BJ (cell line): ENCODE results near the gene BSND. TPM values are rescaled to one million over a fixed set of nuclear protein-coding genes. Genes with fewer than 3 reads are reported as not detected.
"Not testable (repeated sequence)": the region's sequence is repeated elsewhere in the genome, so short reads cannot be mapped to it uniquely, and the experiment has no call there.

Experiments used
- CTCF ChIA-PET: fragments of 350-600 bp; formaldehyde crosslinking; extraction: SDS; loops from one replicate; lab custom pipeline; 2021; ENCODE audit warnings: antibody characterized with exemption, inconsistent platforms; lab: Yijun Ruan, JAX
- POLR2A ChIA-PET: fragments of 300-600 bp; sonication (Branson Sonifier 250); formaldehyde crosslinking; extraction: SDS; loops from one replicate; lab custom pipeline; 2021; ENCODE audit warnings: antibody characterized with exemption; lab: Charles Lee
- DNase-seq: peaks from one replicate; pipeline ENCODE4 v3.0.0-alpha.2; 2011; ENCODE audit warnings: low read depth
- H3K27me3 ChIP-seq: 2 replicates; pipeline ENCODE4 v1.6.0; 2011; ENCODE audit warnings: low read length; ENCODE audit not compliant: control insufficient read depth, insufficient read depth
- H3K36me3 ChIP-seq: 2 replicates; pipeline ENCODE4 v1.5.1; 2011; ENCODE audit warnings: low read length; ENCODE audit not compliant: control insufficient read depth, insufficient read depth
- H3K4me3 ChIP-seq: 2 replicates; pipeline ENCODE4 v1.5.1; 2011; ENCODE audit warnings: low read depth, mild to moderate bottlenecking, control low read depth, low read length
- polyA plus RNA-seq: library from polyadenylated mRNA; depleted of rRNA; stranded (reverse); fragments of >200 nt; gene quantifications from 2 replicates; pipeline ENCODE4 v1.2.3, GENCODE V29; 2011
- TF ChIP-seq, protein P1 (sequence below): IDR thresholded peaks from 2 replicates; pipeline ENCODE4 v1.5.1; 2011; ENCODE audit warnings: low read depth, mild to moderate bottlenecking, control low read depth, inconsistent platforms, low read length, moderate library complexity; ENCODE audit not compliant: insufficient read depth

Gene BSND
- polyA plus RNA-seq, 1 experiment = not detected

GRCh38 chr1:54962612-54963395, 35.9 kb upstream of the BSND start:
- ChIA-PET POLR2A (no interaction called here), CTCF (interaction anchor here (1.9 to 5.7 kb wide), 3 partner anchors 12 to 33 kb away, joined by 5 to 30 read pairs (median 6); no protein-coding TSS in a partner anchor)
- Histone ChIP-seq H3K4me3 (no peak overlapping the region), H3K36me3 (no peaks in the 10 kb centered on the region), H3K27me3 (no peaks in the 10 kb centered on the region)
- no peak for DNase-seq
- TF ChIP-seq, protein P1, sequence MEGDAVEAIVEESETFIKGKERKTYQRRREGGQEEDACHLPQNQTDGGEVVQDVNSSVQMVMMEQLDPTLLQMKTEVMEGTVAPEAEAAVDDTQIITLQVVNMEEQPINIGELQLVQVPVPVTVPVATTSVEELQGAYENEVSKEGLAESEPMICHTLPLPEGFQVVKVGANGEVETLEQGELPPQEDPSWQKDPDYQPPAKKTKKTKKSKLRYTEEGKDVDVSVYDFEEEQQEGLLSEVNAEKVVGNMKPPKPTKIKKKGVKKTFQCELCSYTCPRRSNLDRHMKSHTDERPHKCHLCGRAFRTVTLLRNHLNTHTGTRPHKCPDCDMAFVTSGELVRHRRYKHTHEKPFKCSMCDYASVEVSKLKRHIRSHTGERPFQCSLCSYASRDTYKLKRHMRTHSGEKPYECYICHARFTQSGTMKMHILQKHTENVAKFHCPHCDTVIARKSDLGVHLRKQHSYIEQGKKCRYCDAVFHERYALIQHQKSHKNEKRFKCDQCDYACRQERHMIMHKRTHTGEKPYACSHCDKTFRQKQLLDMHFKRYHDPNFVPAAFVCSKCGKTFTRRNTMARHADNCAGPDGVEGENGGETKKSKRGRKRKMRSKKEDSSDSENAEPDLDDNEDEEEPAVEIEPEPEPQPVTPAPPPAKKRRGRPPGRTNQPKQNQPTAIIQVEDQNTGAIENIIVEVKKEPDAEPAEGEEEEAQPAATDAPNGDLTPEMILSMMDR = no peak

DNA sequence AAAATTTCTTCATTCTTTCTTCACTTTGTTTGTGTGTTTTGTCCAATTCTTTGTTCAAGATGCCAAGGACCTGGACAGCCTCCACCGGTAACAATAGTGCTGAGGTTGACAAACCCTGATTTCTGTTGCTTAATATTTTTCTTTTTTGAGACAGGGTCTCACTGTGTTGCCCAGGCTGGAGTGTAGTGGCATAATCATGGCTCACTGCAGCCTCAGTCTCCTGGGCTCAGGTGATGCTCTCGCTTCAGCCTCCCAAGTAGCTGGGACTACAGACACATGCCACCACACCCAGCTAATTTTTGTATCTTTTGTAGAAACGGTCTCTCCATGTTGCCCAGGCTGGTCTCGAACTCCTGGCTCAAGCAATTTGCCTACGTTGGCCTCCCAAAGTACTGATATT, 34.9 kb upstream of the BSND start:
- POLR2A ChIA-PET, H3K27me3 ChIP-seq, H3K4me3 ChIP-seq, H3K36me3 ChIP-seq, DNase-seq: not testable (repeated sequence)
- CTCF ChIA-PET = interaction anchor here (1.9 to 5.7 kb wide), 4 partner anchors 9 to 32 kb away, joined by 5 to 30 read pairs (median 6); no protein-coding TSS in a partner anchor

DNA sequence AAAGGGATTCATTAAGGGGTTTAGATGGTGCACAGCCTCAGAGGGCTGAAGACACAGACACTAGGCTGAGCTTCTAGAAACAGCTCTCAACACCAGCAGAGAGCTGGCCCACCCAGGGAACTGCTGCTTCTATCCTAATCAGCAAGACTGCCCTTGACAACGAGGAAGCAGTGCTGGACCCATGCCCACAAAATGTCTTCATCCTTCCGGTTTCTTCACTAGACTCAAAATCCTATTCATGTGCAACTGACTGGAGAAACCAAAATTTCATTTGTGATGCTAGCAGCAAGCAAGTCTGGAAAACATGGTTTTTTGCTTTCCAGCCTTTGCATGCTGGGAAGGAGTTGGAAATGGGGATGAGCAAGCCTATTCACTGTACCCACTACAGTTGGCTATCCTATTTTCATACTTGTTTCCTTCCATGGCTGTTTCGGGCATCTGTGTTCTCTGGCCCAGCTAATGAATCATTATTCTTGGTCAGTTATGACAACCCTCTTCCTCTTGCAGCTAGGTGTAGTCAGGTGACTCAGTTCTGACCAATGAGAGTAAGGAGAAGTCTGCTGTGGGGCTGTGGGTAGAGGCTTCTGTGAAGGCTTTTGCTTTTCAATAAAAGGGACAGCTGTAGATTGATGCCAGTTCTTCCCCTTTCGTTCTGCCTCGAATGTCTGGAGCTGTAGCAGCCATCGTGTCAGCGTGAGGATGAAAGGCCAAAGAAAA, 33.0 kb upstream of the BSND start:
- no peaks in the 10 kb centered on the region for H3K27me3 ChIP-seq
- H3K4me3 ChIP-seq = no peak overlapping the region
- CTCF ChIA-PET = interaction anchor here (0.9 to 2.3 kb wide), 6 partner anchors 8 to 32 kb away, joined by 3 to 6 read pairs (median 4); no protein-coding TSS in a partner anchor
- H3K36me3 ChIP-seq = no peaks in the 10 kb centered on the region
- no peak for DNase-seq
- POLR2A ChIA-PET = no interaction called here
- TF ChIP-seq, protein P1 = no peak

GRCh38 chr1:54967372-54967771, 31.4 kb upstream of the BSND start:
- no peak for DNase-seq
- Histone ChIP-seq H3K36me3 (no peaks in the 10 kb centered on the region), H3K4me3 (no peak overlapping the region), H3K27me3 (no peaks in the 10 kb centered on the region)
- TF ChIP-seq, protein P1 = no peak
- ChIA-PET POLR2A (no interaction called here), CTCF (no interaction called here)

DNA sequence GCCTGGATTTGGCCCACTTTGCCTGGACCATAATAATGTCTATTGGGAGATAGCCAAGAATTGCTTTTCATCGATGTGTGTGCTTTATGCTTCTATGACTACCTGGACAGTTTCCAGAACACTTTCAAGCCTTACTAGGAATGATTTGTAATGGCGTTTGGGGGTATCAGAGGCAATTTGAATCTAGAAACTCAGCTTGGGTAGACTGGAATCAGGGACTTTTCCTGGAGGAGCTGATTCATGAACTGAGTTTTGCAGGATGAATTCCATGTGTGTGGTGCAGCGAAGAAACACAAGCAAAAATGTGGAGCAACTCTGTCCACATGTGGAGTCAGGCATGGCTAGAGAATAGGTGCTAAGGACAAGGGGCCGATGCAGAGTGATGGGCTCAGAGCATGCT, 30.2 kb upstream of the BSND start:
- Histone ChIP-seq H3K4me3 (no peak overlapping the region), H3K36me3 (no peaks in the 10 kb centered on the region), H3K27me3 (no peaks in the 10 kb centered on the region)
- TF ChIP-seq, protein P1 = no peak
- ChIA-PET POLR2A (no interaction called here), CTCF (interaction anchor here (1.7 kb wide), 1 partner anchor 18 kb away, joined by 7 read pairs; no protein-coding TSS in a partner anchor)
- DNase-seq = no peak
